Neuronal stem cell (in vitro differentiated cells): ENCODE results near the gene PIEZO2.
A peak's percentile ranks its signal among the peaks of the same experiment; 100 is the strongest.

ENCODE experiments used
- DNase-seq: peaks from one replicate; pipeline ENCODE4 v3.0.0-alpha.2; 2013; ENCODE audit warnings: low spot score
- H2AFZ ChIP-seq: one replicate; pipeline ENCODE4 v1.6.1; 2013; ENCODE audit warnings: mild to moderate bottlenecking, low read length, inconsistent platforms
- H2AK5ac ChIP-seq: 2 replicates; pipeline ENCODE4 v1.6.1; 2013; ENCODE audit warnings: low read depth, mild to moderate bottlenecking, inconsistent platforms, low read length, moderate library complexity, mixed read lengths
- H2BK120ac ChIP-seq: 2 replicates; pipeline ENCODE4 v1.6.1; 2013; ENCODE audit warnings: low read depth, mild to moderate bottlenecking, inconsistent platforms, low read length, moderate library complexity, mixed read lengths
- H2BK12ac ChIP-seq: one replicate; pipeline ENCODE4 v1.6.1; 2013; ENCODE audit warnings: low read length, inconsistent platforms
- H2BK15ac ChIP-seq: 2 replicates; pipeline ENCODE4 v1.6.1; 2013; ENCODE audit warnings: mild to moderate bottlenecking, low read length, inconsistent platforms, mixed read lengths
- H2BK5ac ChIP-seq: one replicate; pipeline ENCODE4 v1.6.1; 2013; ENCODE audit warnings: inconsistent platforms, mild to moderate bottlenecking, low read length, moderate library complexity
- H3K14ac ChIP-seq: one replicate; pipeline ENCODE4 v1.6.1; 2013; ENCODE audit warnings: low read length, inconsistent platforms
- H3K18ac ChIP-seq: 2 replicates; pipeline ENCODE4 v1.6.1; 2013; ENCODE audit warnings: low read length, inconsistent platforms
- H3K23ac ChIP-seq: 2 replicates; pipeline ENCODE4 v1.6.1; 2013; ENCODE audit warnings: low read depth, mild to moderate bottlenecking, mixed read lengths, low read length, inconsistent platforms; ENCODE audit not compliant: poor library complexity
- H3K27ac ChIP-seq: replicated peaks from 3 replicates; pipeline ENCODE4 v1.5.1; 2013; ENCODE audit warnings: low read length, inconsistent platforms
- H3K27me3 ChIP-seq, 3 experiments: 2 replicates each; pipeline ENCODE4 v1.6.1; 2013; ENCODE audit warnings: low read length in 3 of 3, mild to moderate bottlenecking in 2 of 3, inconsistent platforms in 1 of 3, low read depth in 1 of 3, mixed read lengths in 1 of 3, moderate library complexity in 1 of 3; ENCODE audit not compliant: control insufficient read depth in 3 of 3, insufficient read depth in 3 of 3
- H3K36me3 ChIP-seq, 2 donors: replicated peaks in 1 of 2; 2 replicates each; pipeline ENCODE4 v1.6.1; 2013; ENCODE audit warnings: low read length in 2 of 2; ENCODE audit not compliant: control insufficient read depth in 2 of 2, insufficient read depth in 2 of 2
- H3K4ac ChIP-seq: 2 replicates; pipeline ENCODE4 v1.6.1; 2013; ENCODE audit warnings: inconsistent platforms, mild to moderate bottlenecking, low read length, moderate library complexity
- H3K4me1 ChIP-seq, 2 donors: 1 replicate in 1 of 2; 2 replicates in 1 of 2; pipeline ENCODE4 v1.6.1; 2013; ENCODE audit warnings: low read length in 2 of 2, low read depth in 1 of 2; ENCODE audit not compliant: control insufficient read depth in 2 of 2, insufficient read depth in 1 of 2
- H3K4me2 ChIP-seq: one replicate; pipeline ENCODE4 v1.6.1; 2013; ENCODE audit warnings: mild to moderate bottlenecking, low read length, inconsistent platforms; ENCODE audit not compliant: insufficient read depth, poor library complexity, severe bottlenecking
- H3K4me3 ChIP-seq, 2 donors: 2 replicates each; pipeline ENCODE4 v1.5.1; 2013; ENCODE audit warnings: low read length in 2 of 2, mild to moderate bottlenecking in 2 of 2, inconsistent platforms in 1 of 2, moderate library complexity in 1 of 2
- H3K79me1 ChIP-seq: one replicate; pipeline ENCODE4 v1.6.1; 2013; ENCODE audit warnings: low read depth, mild to moderate bottlenecking, inconsistent platforms, low read length, moderate library complexity
- H3K9ac ChIP-seq: one replicate; pipeline ENCODE4 v1.6.1; 2013; ENCODE audit warnings: mild to moderate bottlenecking, low read depth, low read length, inconsistent platforms; ENCODE audit not compliant: poor library complexity
- H3K9me3 ChIP-seq, 2 donors: replicated peaks in 1 of 2; 2 replicates each; pipeline versions ENCODE3 to v1.6.1; 2013; ENCODE audit warnings: low read length in 2 of 2, mild to moderate bottlenecking in 2 of 2, inconsistent platforms in 1 of 2, low read depth in 1 of 2, mixed read lengths in 1 of 2, moderate library complexity in 1 of 2; ENCODE audit not compliant: control insufficient read depth in 2 of 2, insufficient read depth in 1 of 2
- H4K8ac ChIP-seq: one replicate; pipeline ENCODE4 v1.6.1; 2013; ENCODE audit warnings: low read depth, mild to moderate bottlenecking, inconsistent platforms, low read length, moderate library complexity
- H4K91ac ChIP-seq: one replicate; pipeline ENCODE4 v1.6.1; 2013; ENCODE audit warnings: low read length, low read depth, mild to moderate bottlenecking, inconsistent platforms; ENCODE audit not compliant: poor library complexity
- WGBS, 2 donors: extraction: QIAGEN DNeasy Blood & Tissue Kit; methylation state at CpG; one replicate each; pipeline ENCODE4 v1.1.7; 2013; ENCODE audit warnings: missing lambda C conversion rate in 2 of 2, mixed read lengths in 1 of 2; ENCODE audit not compliant: insufficient read length in 2 of 2, insufficient replicate concordance in 1 of 2; ENCODE audit errors: extremely low coverage in 2 of 2; 5-methylcytosine and 5-hydroxymethylcytosine counted together

PIEZO2 gene

DNA sequence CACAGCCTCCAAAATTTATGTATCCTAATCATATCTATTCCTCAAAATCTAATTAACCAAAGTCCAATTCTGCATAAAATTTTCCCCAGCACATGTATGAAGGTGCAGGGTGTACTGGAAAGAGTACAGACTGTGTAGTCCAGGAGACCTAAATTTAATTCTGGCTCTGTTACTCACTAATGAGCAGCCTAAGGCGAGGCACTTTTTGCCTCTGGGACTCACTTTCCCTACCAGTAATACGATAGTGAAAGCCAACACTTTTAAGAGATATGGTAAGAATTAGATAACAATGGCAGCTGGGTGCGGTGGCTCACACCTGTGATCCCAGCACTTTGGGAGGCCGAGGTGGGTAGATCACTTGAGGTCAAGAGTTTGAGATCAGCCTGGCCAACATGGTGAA, 177.7 kb downstream of the PIEZO2 start:
- Histone ChIP-seq H3K9ac (no peak overlapping the region), H2AFZ (no peak overlapping the region), H2BK15ac (no peak overlapping the region), H2AK5ac (no peak overlapping the region), H4K91ac (no peak overlapping the region), H2BK12ac (no peak overlapping the region), H3K9me3 (no peaks in the 10 kb centered on the region), H3K27ac (no peak overlapping the region), H3K18ac (no peak overlapping the region), H4K8ac (no peak overlapping the region), H2BK5ac (no peak overlapping the region), H2BK120ac (no peak overlapping the region), H3K4ac (no peak overlapping the region), H3K4me1 (peaks cover 0 to 3% of the 10 kb centered on the region in 2 donors), H3K36me3 (no peaks in the 10 kb centered on the region), H3K27me3 (no peaks in the 10 kb centered on the region), H3K4me3 (no peak overlapping the region), H3K14ac (no peak overlapping the region), H3K4me2 (no peak overlapping the region), H3K79me1 (no peaks in the 10 kb centered on the region), H3K23ac (no peak overlapping the region)
- no peak for DNase-seq
- no CpG with 5 or more reads among the region's 4 CpGs for WGBS, 2 donors

DNA sequence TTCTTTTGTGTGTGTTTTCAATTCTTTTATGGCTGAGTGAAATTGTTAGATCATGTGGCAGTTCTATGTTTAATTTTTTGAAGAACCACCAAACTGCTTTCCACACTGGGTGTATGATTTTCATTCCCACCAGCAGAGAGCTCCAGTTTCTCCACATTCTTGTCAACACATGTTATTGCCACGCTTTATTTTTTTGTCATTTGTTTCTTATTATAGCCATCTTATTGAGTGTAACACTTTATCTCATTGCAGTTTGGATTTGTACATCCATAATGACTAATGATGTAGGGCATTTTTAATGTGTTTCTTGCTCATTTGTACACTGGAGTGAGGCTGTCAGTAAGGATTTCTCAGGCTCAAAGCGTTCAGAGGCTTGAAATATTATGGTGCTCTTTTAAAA, 184.2 kb downstream of the PIEZO2 start:
- Histone ChIP-seq H3K27ac (no peak overlapping the region), H2AFZ (no peak overlapping the region), H2BK5ac (no peak overlapping the region), H4K8ac (no peak overlapping the region), H3K9ac (no peak overlapping the region), H3K14ac (no peak overlapping the region), H3K79me1 (no peaks in the 10 kb centered on the region), H3K27me3 (no peaks in the 10 kb centered on the region), H2BK120ac (no peak overlapping the region), H3K23ac (no peak overlapping the region), H3K4me2 (no peak overlapping the region), H3K9me3 (no peaks in the 10 kb centered on the region), H4K91ac (no peak overlapping the region), H3K4me3 (no peak overlapping the region), H3K18ac (no peak overlapping the region), H2AK5ac (no peak overlapping the region), H2BK15ac (no peak overlapping the region), H2BK12ac (no peak overlapping the region), H3K4ac (no peak overlapping the region), H3K36me3 (no peaks in the 10 kb centered on the region), H3K4me1 (no peaks in the 10 kb centered on the region)
- WGBS, 2 donors: no CpG with 5 or more reads among the region's 2 CpGs
- DNase-seq: no peak

DNA sequence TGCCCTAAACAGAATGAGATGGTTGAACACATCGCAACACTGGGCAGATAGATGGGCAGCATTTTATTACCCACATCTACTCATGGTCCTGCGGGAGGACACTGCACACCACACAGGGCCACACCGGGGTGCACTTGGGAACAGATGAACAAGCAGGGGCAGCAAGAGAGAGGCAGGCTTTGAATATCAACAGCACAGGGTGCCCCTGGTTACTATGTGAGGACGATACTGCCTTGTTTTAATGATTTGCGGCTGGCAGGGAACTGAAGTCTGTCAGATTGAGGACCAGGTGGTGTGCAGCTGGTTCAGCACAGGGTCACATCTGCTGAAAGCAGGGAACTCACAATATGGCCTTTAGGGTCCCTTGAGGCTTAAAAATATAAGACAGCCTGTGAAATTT, 195.7 kb downstream of the PIEZO2 start:
- Histone ChIP-seq H3K4me1 (no peaks in the 10 kb centered on the region), H4K91ac (peak overlapping the region; percentile 75), H2BK5ac (no peak overlapping the region), H3K23ac (no peak overlapping the region), H3K9me3 (peaks cover 0 to 2% of the 10 kb centered on the region in 2 donors), H3K4me3 (peak overlapping the region in 1 of 2 donors; percentile 18), H3K36me3 (no peaks in the 10 kb centered on the region), H3K14ac (no peak overlapping the region), H2AFZ (no peak overlapping the region), H3K4ac (no peak overlapping the region), H3K27me3 (no peaks in the 10 kb centered on the region), H3K9ac (no peak overlapping the region), H2AK5ac (no peak overlapping the region), H3K18ac (no peak overlapping the region), H3K27ac (no peak overlapping the region), H2BK120ac (no peak overlapping the region), H3K79me1 (no peaks in the 10 kb centered on the region), H2BK15ac (no peak overlapping the region), H3K4me2 (no peak overlapping the region), H4K8ac (no peak overlapping the region), H2BK12ac (no peak overlapping the region)
- DNase-seq: no peak
- no CpG with 5 or more reads among the region's 5 CpGs for WGBS, 2 donors

DNA sequence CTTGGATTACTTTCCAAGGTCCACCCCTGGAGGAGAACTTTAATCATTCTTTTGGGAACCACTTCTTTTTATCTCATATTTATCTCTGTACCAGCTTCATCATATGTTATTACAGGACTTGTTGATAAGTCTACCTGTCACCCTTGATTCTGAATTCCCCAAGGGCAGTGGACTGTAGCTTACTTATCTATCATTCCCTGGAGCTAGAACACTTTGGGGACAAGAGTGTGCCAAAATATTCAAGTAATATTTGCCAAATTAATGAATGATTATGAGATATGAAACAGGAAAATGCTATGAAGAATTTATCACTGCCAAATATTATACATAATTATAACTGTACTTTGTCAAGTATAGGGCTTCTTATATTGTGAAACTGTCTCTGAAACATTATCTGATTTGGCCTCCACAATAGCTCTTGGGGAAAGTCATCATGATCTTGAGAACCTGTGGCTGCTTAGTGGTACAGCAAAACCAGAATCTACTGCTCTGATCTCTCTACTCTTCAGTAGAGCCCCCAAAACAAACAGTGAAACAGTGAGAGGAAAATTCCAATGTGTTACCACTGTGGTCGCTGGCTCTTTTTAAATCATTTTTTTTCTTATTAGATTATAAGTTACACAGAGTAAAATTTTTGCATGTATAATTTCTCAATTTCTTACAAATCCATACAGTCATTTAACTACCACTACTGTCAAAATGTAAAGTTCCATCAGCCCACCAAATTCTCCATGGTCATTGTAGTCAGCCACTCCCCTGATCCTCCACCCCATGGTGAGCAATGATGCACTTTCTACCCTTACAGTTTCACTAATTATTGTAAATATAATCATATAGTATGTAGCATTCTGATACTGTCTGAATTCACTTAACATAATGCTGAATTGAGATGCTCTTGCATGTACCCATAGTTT, 197.5 kb downstream of the PIEZO2 start:
- H3K27me3 ChIP-seq: no peaks in the 10 kb centered on the region
- H3K18ac ChIP-seq: no peak overlapping the region
- no peak overlapping the region for H2AFZ ChIP-seq
- no peak overlapping the region for H2BK5ac ChIP-seq
- H3K36me3 ChIP-seq: no peaks in the 10 kb centered on the region
- no peaks in the 10 kb centered on the region for H3K4me1 ChIP-seq
- no peak overlapping the region for H4K91ac ChIP-seq
- no peak overlapping the region for H3K9ac ChIP-seq
- no peak for DNase-seq
- H4K8ac ChIP-seq: no peak overlapping the region
- no peak overlapping the region for H3K14ac ChIP-seq
- no peak overlapping the region for H3K27ac ChIP-seq
- H3K79me1 ChIP-seq: no peaks in the 10 kb centered on the region
- no peak overlapping the region for H3K4me3 ChIP-seq
- no peak overlapping the region for H2BK15ac ChIP-seq
- no peak overlapping the region for H2AK5ac ChIP-seq
- H3K4ac ChIP-seq: no peak overlapping the region
- WGBS, 2 donors: no CpG with 5 or more reads among the region's 1 CpG
- no peak overlapping the region for H3K4me2 ChIP-seq
- H2BK12ac ChIP-seq: no peak overlapping the region
- H3K9me3 ChIP-seq: peaks cover 0 to 2% of the 10 kb centered on the region in 2 donors
- H3K23ac ChIP-seq: no peak overlapping the region
- no peak overlapping the region for H2BK120ac ChIP-seq
